ENCODE data around the gene INPP5A.
"Not testable (repeated sequence)": the region's sequence is repeated elsewhere in the genome, so short reads cannot be mapped to it uniquely, and the experiment has no call there.

The INPP5A gene

DNA sequence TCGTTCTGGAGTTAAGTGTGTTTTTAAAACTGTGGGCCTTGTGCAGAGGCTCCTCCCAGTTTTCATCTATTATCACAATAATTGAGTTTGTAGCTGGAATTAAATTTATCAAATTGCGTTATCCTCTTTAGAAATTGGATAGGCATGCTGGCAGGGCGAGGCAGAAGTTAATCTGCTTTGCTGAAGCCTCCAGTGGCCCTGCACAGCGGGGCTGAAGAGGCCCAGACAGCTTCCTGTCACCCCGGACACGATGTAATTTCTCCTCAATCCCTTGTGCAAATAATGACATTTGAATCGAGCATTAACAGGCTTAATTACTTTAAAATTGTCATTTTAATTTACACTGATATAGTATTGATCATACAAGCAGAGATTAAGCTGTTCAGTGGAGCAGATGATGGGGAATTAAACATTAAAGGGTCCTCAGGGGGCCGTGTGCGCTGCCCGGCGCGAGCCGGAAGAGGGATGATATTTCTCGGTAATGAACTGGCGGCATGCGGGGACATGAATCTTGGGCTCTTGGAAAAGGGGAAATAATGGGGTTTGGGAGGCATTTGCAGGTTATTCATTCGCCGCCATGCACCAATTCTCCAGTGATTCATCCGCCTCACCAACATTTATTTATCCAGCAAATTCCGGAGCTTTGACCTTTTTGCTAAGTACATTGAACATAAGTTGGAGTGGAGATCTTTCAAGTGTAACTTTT lies 129.9 kb downstream of the INPP5A start:
- in situ Hi-C loops (cut with MboI; ENCODE audit: low sequenced_read_pairs), result no loop called here

DNA sequence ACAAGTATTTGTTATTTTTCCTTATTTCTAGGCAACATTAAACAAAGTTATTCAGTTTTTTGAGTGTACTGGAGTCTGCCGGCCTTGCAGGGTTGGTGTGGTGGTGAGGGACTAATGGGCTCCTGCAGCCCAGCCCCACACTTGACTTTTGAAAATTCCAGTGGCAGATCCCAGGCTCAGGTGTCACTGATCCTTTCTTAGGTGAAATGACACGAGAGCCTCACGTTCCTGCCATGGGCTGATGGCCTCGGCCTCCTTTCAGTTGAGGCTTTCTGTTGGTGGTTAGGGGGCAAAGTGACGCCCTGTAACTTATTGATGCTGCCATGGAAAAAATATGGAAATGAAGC lies 130.4 kb downstream of the INPP5A start:
- in situ Hi-C loops (cut with MboI; ENCODE audit: low sequenced_read_pairs), result no loop called here

DNA sequence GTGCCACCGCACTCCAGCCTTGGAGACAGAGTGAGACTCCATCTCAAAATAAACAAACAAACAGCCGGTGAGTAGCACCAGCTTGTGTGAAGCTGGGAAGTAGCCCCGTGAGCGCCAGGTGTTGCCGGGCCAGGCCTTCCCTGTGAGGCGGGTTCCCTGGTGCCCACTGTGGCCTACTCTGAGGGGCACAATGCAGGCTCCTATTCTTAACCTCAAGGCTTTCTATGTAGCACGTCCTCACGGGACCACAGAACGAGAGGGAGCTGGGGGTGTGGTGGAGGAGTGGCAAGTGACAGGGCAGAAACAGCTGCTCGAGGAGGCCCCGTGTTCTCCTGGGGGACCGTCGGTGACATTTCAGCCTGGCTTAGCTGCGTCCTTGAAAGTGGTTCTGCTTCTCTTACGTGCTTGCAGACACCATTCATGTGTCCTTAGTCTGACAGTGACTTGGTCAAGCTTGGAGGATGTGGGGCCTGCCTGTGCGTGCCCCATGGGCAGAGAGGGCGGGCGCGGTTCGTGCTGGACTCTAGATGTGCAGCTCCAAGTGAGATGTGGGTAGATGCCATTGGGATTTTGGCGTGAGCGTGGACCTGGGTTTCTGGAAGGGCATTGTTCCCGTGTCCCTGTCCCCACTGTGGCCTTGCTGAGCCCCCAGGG lies 131.7 kb downstream of the INPP5A start:
- in situ Hi-C loops (cut with MboI; ENCODE audit: low sequenced_read_pairs), result no loop called here

DNA sequence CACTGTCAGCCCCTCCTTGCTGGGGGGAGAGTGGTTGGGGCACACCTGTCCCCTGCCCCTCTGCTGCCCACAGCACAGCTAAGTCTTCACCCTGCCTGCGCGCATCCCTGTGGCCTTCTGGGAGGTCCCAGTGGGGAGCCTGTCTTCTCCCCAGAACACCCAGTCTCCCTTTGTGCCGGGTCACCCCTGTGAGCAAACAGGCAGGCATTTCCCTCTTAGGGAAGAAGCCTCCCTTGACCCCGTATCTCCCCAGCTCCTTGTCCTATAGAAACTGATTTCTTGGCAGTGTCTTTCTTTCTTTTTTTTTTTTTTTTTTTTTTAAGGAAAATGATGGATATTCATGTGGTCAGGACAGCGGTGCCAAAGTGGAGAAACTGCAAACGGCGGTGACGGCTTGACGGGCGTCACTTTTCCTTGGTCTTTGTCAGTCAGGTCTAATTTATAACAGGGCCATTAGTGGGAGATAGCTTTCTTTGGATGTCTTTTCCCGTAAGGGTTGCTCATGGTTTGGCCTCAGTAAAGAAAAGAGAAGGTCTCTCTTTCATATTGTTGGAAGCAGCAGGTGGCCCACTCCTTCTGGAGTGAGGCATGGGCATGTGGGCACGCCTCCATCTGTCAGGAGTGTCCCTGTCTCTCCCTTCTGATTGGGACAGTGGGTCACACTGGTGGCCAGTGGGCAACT lies 133.1 kb downstream of the INPP5A start:
- in situ Hi-C loops (cut with MboI; ENCODE audit: low sequenced_read_pairs), result no loop called here

- in situ Hi-C loops (cut with MboI; ENCODE audit: low sequenced_read_pairs), result no loop called here
These were observed 133.9 kb downstream of the INPP5A start for GRCh38 chr10:132671228-132672154.

GRCh38 chr10:132673746-132674145 lies 136.2 kb downstream of the INPP5A start:
- in situ Hi-C loops (cut with MboI; ENCODE audit: low sequenced_read_pairs), result not testable (repeated sequence)

DNA sequence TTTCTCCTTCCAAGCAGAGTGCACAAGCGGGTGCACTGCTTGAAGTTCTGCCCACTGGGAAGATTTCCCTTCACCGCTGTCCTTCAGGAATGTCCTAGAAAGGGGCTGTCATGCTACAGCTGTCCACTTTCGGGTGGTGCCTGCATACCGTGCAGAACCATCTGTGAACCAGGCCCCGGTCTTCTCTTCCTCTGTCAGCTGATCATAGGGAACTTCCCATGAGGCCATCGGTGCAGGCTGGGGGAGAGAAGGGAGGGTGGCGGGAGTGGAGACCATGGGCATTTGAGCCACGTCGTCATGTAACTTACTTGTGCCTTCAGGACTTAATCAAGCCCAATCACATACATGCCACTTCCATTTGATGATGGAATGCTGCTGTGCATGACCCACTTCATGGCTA lies 136.7 kb downstream of the INPP5A start:
- in situ Hi-C loops (cut with MboI; ENCODE audit: low sequenced_read_pairs), result no loop called here

GRCh38 chr10:132675031-132675740 lies 137.6 kb downstream of the INPP5A start:
- in situ Hi-C loops (cut with MboI; ENCODE audit: low sequenced_read_pairs), result no loop called here

- in situ Hi-C loops (cut with MboI; ENCODE audit: low sequenced_read_pairs), result no loop called here
These were observed 138.8 kb downstream of the INPP5A start for GRCh38 chr10:132676193-132676891.

DNA sequence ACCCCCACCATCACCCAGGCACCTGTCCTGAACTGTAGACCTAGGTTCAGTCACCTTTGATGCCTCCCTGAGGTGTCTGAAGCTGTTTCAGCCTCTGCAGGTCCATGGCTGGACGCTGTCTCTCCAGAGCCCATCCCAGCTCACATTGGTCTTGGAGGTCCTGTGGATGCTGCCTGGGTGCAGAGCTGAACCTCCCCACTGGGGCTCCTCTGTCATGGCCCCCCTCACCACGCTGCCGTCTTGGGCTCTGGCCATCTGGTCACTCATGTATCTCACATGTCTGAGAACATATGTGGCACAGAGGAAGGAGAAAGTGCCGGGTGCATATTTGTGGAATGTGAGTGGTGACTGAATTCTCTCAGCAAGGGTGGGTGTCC lies 139.5 kb downstream of the INPP5A start:
- in situ Hi-C loops (cut with MboI; ENCODE audit: low sequenced_read_pairs), result no loop called here

GRCh38 chr10:132677473-132678227 lies 140.1 kb downstream of the INPP5A start:
- in situ Hi-C loops (cut with MboI; ENCODE audit: low sequenced_read_pairs), result no loop called here

DNA sequence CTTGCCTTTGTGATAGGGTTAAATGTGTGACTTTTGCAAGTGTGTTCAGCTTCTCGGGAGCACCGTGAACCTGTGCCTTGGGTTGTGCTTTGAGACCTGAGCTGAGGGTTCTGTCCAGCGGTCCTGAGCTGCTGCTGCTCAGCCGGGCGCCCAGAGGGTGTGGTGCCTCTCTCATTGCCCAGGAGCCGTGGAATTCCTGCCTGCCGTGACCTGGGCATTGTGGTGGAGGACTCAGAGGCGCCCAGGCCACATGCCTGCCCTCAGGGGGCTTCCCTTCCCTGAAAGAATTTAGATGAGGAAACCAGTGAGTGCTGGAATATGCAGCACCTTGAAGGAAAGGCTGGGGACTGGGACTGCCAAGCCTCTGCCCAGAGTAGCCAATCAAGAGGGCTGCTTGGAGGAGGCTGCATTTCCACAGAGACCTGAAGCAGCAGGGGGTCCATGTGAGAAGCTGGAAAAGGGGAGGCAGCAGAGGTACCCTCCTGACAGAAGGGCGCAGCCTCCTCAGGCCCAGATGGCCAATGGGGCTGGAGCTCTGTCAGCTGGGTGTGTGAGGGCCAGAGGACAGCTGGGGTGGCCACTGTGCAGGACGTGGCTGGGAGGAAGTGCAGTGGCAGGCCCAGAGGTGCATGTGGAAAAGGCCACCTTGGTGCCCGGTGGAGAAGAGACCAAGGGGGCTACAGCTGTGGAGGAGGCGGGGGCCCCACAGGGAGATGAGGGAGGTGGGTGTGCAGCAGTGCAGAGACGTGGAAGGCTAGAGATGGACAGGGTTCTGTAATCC lies 141.0 kb downstream of the INPP5A start:
- in situ Hi-C loops (cut with MboI; ENCODE audit: low sequenced_read_pairs), result no loop called here

GRCh38 chr10:132679217-132679595 lies 141.6 kb downstream of the INPP5A start:
- in situ Hi-C loops (cut with MboI; ENCODE audit: low sequenced_read_pairs), result no loop called here

GRCh38 chr10:132679640-132680039 lies 142.1 kb downstream of the INPP5A start:
- in situ Hi-C loops (cut with MboI; ENCODE audit: low sequenced_read_pairs), result no loop called here

DNA sequence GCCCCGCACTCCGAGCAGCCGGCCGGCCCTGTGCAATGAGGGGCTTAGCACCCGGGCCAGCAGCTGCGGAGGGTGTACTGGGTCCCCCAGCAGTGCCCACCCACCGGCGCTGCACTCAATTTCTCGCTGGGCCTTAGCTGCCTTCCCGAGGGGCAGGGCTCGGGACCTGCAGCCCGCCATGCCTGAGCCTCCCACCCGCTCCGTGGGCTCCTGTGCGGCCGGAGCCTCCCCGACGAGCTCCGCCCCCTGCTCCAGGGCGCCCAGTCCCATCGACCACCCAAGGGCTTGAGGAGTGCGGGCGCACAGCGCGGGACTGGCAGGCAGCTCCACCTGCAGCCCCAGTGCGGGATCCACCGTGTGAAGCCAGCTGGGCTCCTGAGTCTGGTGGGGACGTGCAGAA lies 143.2 kb downstream of the INPP5A start:
- in situ Hi-C loops (cut with MboI; ENCODE audit: low sequenced_read_pairs), result not testable (repeated sequence)

DNA sequence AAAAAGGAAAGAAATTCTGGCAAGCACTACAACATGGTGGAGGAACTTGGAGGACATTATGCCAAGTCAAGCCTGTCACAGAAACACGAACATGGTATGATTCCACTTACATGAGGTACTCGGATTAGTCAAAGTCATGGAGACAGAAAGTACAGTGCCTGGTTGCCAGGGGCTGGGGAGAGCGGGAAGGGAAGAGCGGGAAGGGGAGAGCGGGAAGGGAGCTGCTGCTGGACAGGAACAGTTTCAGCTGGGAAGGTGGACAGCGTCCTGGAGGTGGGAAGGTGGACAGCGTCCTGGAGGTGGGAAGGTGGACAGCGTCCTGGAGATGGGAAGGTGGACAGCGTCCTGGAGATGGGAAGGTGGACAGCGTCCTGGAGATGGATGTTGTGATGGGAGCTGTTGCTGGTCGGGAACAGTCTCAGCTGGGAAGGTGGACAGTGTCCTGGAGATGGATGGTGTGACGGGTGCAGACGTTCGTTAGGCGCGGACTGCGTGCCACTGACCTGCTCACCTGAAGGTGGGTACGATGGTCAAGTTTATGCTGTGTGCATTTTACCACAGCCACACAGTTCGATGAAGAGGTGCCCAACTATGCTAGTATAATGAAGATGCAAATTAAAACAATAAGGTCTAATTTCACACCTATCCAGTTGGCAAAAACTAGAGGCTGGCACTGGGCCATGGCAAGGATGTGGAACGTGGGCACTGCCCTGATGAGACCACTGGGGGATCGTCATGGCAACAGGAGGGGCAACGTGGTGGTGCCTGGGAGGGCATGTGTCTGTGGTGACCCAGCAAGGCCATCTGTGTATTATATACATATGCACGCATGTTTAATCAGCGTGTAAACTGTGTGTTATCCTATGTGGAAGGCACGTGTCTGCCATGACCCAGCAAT lies 144.5 kb downstream of the INPP5A start:
- in situ Hi-C loops (cut with MboI; ENCODE audit: low sequenced_read_pairs), result no loop called here

GRCh38 chr10:132684164-132684891 lies 146.7 kb downstream of the INPP5A start:
- in situ Hi-C loops (cut with MboI; ENCODE audit: low sequenced_read_pairs), result no loop called here

Data from HL-60/S4 treated with phorbol 12-myristate 13-acetate at 8.2 ng/mL for 4 days and 3 days (cell line).